ENCODE results near the gene SLC23A3.

- TF ChIP-seq CTCF (conservative IDR thresholded peaks at IDR 0.05; ENCODE audit: low read depth, low read length) (no peak), EZH2 (IDR thresholded peaks at IDR 0.05; ENCODE audit: borderline replicate concordance, low read depth, low read length, poor library complexity, severe bottlenecking) (no peak)
Observed at GRCh38 chr2:219128396-219128795, 41.4 kb downstream of the SLC23A3 start.
